Measurements from ENCODE around the gene SMC4.
"Not testable (repeated sequence)": the region's sequence is repeated elsewhere in the genome, so short reads cannot be mapped to it uniquely, and the experiment has no call there.

The SMC4 gene

GRCh38 chr3:160445854-160446253, 46.4 kb downstream of the SMC4 start:
- DNase-seq (ENCODE audit: low read depth, low spot score) = no peak

- no peak for DNase-seq (ENCODE audit: low read depth, low spot score)
Measured at GRCh38 chr3:160446522-160447056, 47.1 kb downstream of the SMC4 start.

- no peak for DNase-seq (ENCODE audit: low read depth, low spot score)
Measured at GRCh38 chr3:160447544-160447943, 48.1 kb downstream of the SMC4 start.

- no peak for DNase-seq (ENCODE audit: low read depth, low spot score)
Measured at GRCh38 chr3:160448845-160449635, 49.6 kb downstream of the SMC4 start.

GRCh38 chr3:160449636-160450598, 50.5 kb downstream of the SMC4 start, which contains the start of gene TRIM59:
Gene TRIM59 (minus strand): TSS chr3:160449786. CDS start chr3:160439183, 10,603 bp downstream.
- peak; percentile 99 for DNase-seq (ENCODE audit: low read depth, low spot score)

- no peak for DNase-seq (ENCODE audit: low read depth, low spot score)
Measured at GRCh38 chr3:160450846-160451245, 51.4 kb downstream of the SMC4 start.

- no peak for DNase-seq (ENCODE audit: low read depth, low spot score)
Measured at GRCh38 chr3:160451602-160452001, 52.2 kb downstream of the SMC4 start.

GRCh38 chr3:160452251-160452650, 52.8 kb downstream of the SMC4 start:
- not testable (repeated sequence) for DNase-seq (ENCODE audit: low read depth, low spot score)

GRCh38 chr3:160454995-160455394, 55.5 kb downstream of the SMC4 start:
- no peak for DNase-seq (ENCODE audit: low read depth, low spot score)

GRCh38 chr3:160455846-160456245, 56.4 kb downstream of the SMC4 start:
- DNase-seq (ENCODE audit: low read depth, low spot score) = no peak

GRCh38 chr3:160458151-160458550, 58.7 kb downstream of the SMC4 start:
- DNase-seq (ENCODE audit: low read depth, low spot score) = no peak

- DNase-seq (ENCODE audit: low read depth, low spot score) = no peak
Measured at GRCh38 chr3:160459450-160459970, 60.1 kb downstream of the SMC4 start.

- DNase-seq (ENCODE audit: low read depth, low spot score) = no peak
Measured at GRCh38 chr3:160460033-160460432, 60.6 kb downstream of the SMC4 start.

- no peak for DNase-seq (ENCODE audit: low read depth, low spot score)
Measured at GRCh38 chr3:160464321-160464720, 64.9 kb downstream of the SMC4 start.

- DNase-seq (ENCODE audit: low read depth, low spot score) = no peak
Measured at GRCh38 chr3:160464971-160465370, 65.5 kb downstream of the SMC4 start.

- no peak for DNase-seq (ENCODE audit: low read depth, low spot score)
Measured at GRCh38 chr3:160470181-160470580, 70.7 kb downstream of the SMC4 start.

- DNase-seq (ENCODE audit: low read depth, low spot score) = no peak
Measured at GRCh38 chr3:160471892-160472291, 72.4 kb downstream of the SMC4 start.

GRCh38 chr3:160472344-160472743, 72.9 kb downstream of the SMC4 start:
- no peak for DNase-seq (ENCODE audit: low read depth, low spot score)

GRCh38 chr3:160473221-160473620, 73.8 kb downstream of the SMC4 start:
- DNase-seq (ENCODE audit: low read depth, low spot score) = no peak

GRCh38 chr3:160473978-160474377, 74.5 kb downstream of the SMC4 start:
- no peak for DNase-seq (ENCODE audit: low read depth, low spot score)

- no peak for DNase-seq (ENCODE audit: low read depth, low spot score)
Measured at GRCh38 chr3:160474416-160474838, 75.0 kb downstream of the SMC4 start.

GRCh38 chr3:160475153-160475552, 75.7 kb downstream of the SMC4 start:
- no peak for DNase-seq (ENCODE audit: low read depth, low spot score)
